HCT116 (cell line): ENCODE results near the gene ITPR2. TPM values are rescaled to one million over a fixed set of nuclear protein-coding genes. Genes with fewer than 3 reads are reported as not detected.
A peak's percentile ranks its signal among the peaks of the same experiment; 100 is the strongest.

ENCODE experiments used
- ATAC-seq: fragments of 200-7000 bp; cut with Tn5 transposase; 2 replicates; pipeline ENCODE4 v1.9.1; 2020; ENCODE audit warnings: mild to moderate bottlenecking, moderate library complexity
- BruUV-seq: library from RNA; stranded (reverse); fragments of 400-500 nt; replicated peaks from 2 replicates; lab custom pipeline; 2021; lab: Mats Ljungman, UMichigan
- CTCF ChIA-PET: fragments of 300-600 bp; sonication (Branson Sonifier 250); formaldehyde crosslinking; loops from one replicate; lab custom pipeline; 2021; ENCODE audit warnings: antibody characterized with exemption; lab: Charles Lee
- POLR2A ChIA-PET: fragments of 300-600, 350-600 bp; sonication (Branson Sonifier 250); formaldehyde crosslinking; loops from one replicate; lab custom pipeline; 2021; ENCODE audit warnings: antibody characterized with exemption; lab: Charles Lee
- RAD21 ChIA-PET, 2 experiments: fragments of 300-600 bp; sonication (Branson Sonifier 250); formaldehyde crosslinking; loops; one replicate each; lab custom pipeline; 2023; ENCODE audit warnings: low total read pairs in 2 of 2; ENCODE audit not compliant: uncharacterized antibody in 2 of 2, unreplicated experiment in 2 of 2, low non-redundant PET in 1 of 2; lab: Charles Lee
- DNase-seq: peaks from one replicate; pipeline ENCODE4 v3.0.0-alpha.2; 2010; ENCODE audit warnings: low read depth, low spot score
- H2AFZ ChIP-seq: fragments of 200-600 bp; shearing (Covaris generic), sonication (generic); 2 replicates; pipeline ENCODE4 v1.6.1; 2017; ENCODE audit warnings: low read depth, mixed run types, mixed read lengths, antibody characterized with exemption, low read length; ENCODE audit not compliant: poor library complexity, severe bottlenecking
- H3K27ac ChIP-seq: 2 replicates; pipeline ENCODE4 v1.5.1; 2012; ENCODE audit warnings: low read depth, low read length
- H3K27me3 ChIP-seq: fragments of 200-600 bp; sonication (generic); 2 replicates; pipeline ENCODE4 v1.6.1; 2016; ENCODE audit warnings: mixed run types, low read length, mixed read lengths; ENCODE audit not compliant: insufficient read depth
- H3K36me3 ChIP-seq, 2 experiments: fragments of 200-500 bp in 1 of 2; fragments of 200-600 bp in 1 of 2; sonication (Bioruptor generic) in 1 of 2; sonication (generic) in 1 of 2; 2 replicates each; pipeline versions ENCODE4 v1.5.1 to v1.6.1; 2014 to 2016; ENCODE audit warnings: low read length in 2 of 2, inconsistent platforms in 1 of 2, mixed read lengths in 1 of 2, mixed run types in 1 of 2; ENCODE audit not compliant: insufficient read depth in 2 of 2, control insufficient read depth in 1 of 2
- H3K4me1 ChIP-seq, 2 experiments: fragments of 200-600 bp in 1 of 2; sonication (generic) in 1 of 2; 2 replicates each; pipeline versions ENCODE4 v1.5.1 to v1.6.1; 2012 to 2017; ENCODE audit warnings: low read length in 2 of 2, inconsistent platforms in 1 of 2, mild to moderate bottlenecking in 1 of 2, mixed read lengths in 1 of 2, mixed run types in 1 of 2, moderate library complexity in 1 of 2; ENCODE audit not compliant: insufficient read depth in 2 of 2, control insufficient read depth in 1 of 2
- H3K4me2 ChIP-seq: fragments of 200-600 bp; sonication (generic); 2 replicates; pipeline ENCODE4 v1.6.1; 2017; ENCODE audit warnings: mixed run types, low read length, mixed read lengths
- H3K4me3 ChIP-seq, 2 experiments: fragments of 200-600 bp in 1 of 2; sonication (generic) in 1 of 2; replicated peaks in 1 of 2; 2 replicates each; pipeline ENCODE4 v1.5.1; 2011 to 2016; ENCODE audit warnings: low read length in 2 of 2, control low read depth in 1 of 2, low read depth in 1 of 2, mild to moderate bottlenecking in 1 of 2, mixed read lengths in 1 of 2, mixed run types in 1 of 2
- H3K79me2 ChIP-seq: fragments of 200-600 bp; sonication (generic); 2 replicates; pipeline ENCODE4 v1.6.1; 2017; ENCODE audit warnings: mild to moderate bottlenecking, mixed run types, low read length, moderate library complexity, mixed read lengths; ENCODE audit not compliant: insufficient read depth
- H3K9ac ChIP-seq: fragments of 200-600 bp; sonication (generic); 2 replicates; pipeline ENCODE4 v1.6.1; 2016; ENCODE audit warnings: low read length, mixed read lengths
- H3K9me2 ChIP-seq: fragments of 200-600 bp; sonication (generic), shearing (Covaris generic); 2 replicates; pipeline ENCODE4 v1.6.1; 2017; ENCODE audit warnings: mixed run types, mild to moderate bottlenecking, moderate library complexity; ENCODE audit not compliant: insufficient read depth
- H3K9me3 ChIP-seq, 2 experiments: fragments of 200-500 bp in 1 of 2; fragments of 200-600 bp in 1 of 2; sonication (Bioruptor generic) in 1 of 2; sonication (generic) in 1 of 2; 2 replicates each; pipeline ENCODE4 v1.6.1; 2014 to 2017; ENCODE audit warnings: low read length in 2 of 2, mixed read lengths in 2 of 2, inconsistent platforms in 1 of 2, low read depth in 1 of 2, mild to moderate bottlenecking in 1 of 2, mixed run types in 1 of 2, moderate library complexity in 1 of 2; ENCODE audit not compliant: control insufficient read depth in 1 of 2, insufficient read depth in 1 of 2
- H4K20me1 ChIP-seq: fragments of 200-600 bp; sonication (generic), shearing (Covaris generic); 2 replicates; pipeline ENCODE4 v1.6.1; 2017; ENCODE audit warnings: mixed run types, mild to moderate bottlenecking, moderate library complexity; ENCODE audit not compliant: insufficient read depth
- CTCF ChIP-seq, 3 experiments: fragments of 200-600 bp in 1 of 3; sonication (generic) in 1 of 3; IDR thresholded peaks in 2 of 3; conservative IDR thresholded peaks in 1 of 3; 2 replicates each; pipeline ENCODE4 v1.5.1; 2012 to 2017; ENCODE audit warnings: low read depth in 2 of 3, low read length in 2 of 3, antibody characterized with exemption in 1 of 3, borderline replicate concordance in 1 of 3, control low read depth in 1 of 3, mild to moderate bottlenecking in 1 of 3, mixed read lengths in 1 of 3, mixed run types in 1 of 3, moderate library complexity in 1 of 3; ENCODE audit not compliant: insufficient read depth in 1 of 3
- EGR1 ChIP-seq: IDR thresholded peaks from 2 replicates; pipeline ENCODE4 v1.6.1; 2012; ENCODE audit warnings: low read depth
- EZH2phosphoT487 ChIP-seq: fragments of 200-600 bp; IDR thresholded peaks from 2 replicates; pipeline ENCODE4 v1.6.1; 2018; ENCODE audit warnings: antibody characterized with exemption, borderline replicate concordance
- FOSL1 ChIP-seq: IDR thresholded peaks from 2 replicates; pipeline ENCODE4 v1.6.1; 2012; ENCODE audit warnings: low read depth
- JUND ChIP-seq: IDR thresholded peaks from 2 replicates; pipeline ENCODE4 v1.6.1; 2012
- MAX ChIP-seq: IDR thresholded peaks from 2 replicates; pipeline ENCODE4 v1.6.1; 2012
- POLR2A ChIP-seq: IDR thresholded peaks from 2 replicates; pipeline ENCODE4 v1.7.0; 2011; ENCODE audit warnings: borderline replicate concordance; ENCODE audit not compliant: insufficient read depth, insufficient read length; ENCODE audit errors: extremely low read depth
- POLR2AphosphoS5 ChIP-seq: IDR thresholded peaks from 2 replicates; pipeline ENCODE4 v1.6.1; 2011; ENCODE audit warnings: mild to moderate bottlenecking, low read depth, low read length, moderate library complexity
- RAD21 ChIP-seq: IDR thresholded peaks from 2 replicates; pipeline ENCODE4 v1.6.1; 2012; ENCODE audit warnings: low read depth, mild to moderate bottlenecking
- SIN3A ChIP-seq: IDR thresholded peaks from 2 replicates; pipeline ENCODE4 v1.6.1; 2012; ENCODE audit warnings: low read depth
- SP1 ChIP-seq: IDR thresholded peaks from 2 replicates; pipeline ENCODE4 v1.6.1; 2012; ENCODE audit warnings: low read depth
- ZFX ChIP-seq: fragments of 450-650 bp; IDR thresholded peaks from 2 replicates; pipeline ENCODE4 v1.6.1; 2017
- ZNF274 ChIP-seq: fragments of 200-500 bp; sonication (Bioruptor generic); IDR thresholded peaks from 2 replicates; pipeline ENCODE4 v1.6.1; 2014; ENCODE audit warnings: mild to moderate bottlenecking, low read depth, low read length, inconsistent platforms
- intact Hi-C: fragments of 100-400 bp; cut with micrococcal nuclease; formaldehyde crosslinking; loops from 2 replicates; pipeline ENCODE4 v1.10.0; 2022
- total RNA-seq: library from RNA; stranded (reverse); gene quantifications from one replicate; pipeline ENCODE4 v1.2.1, GENCODE V29; 2021; ENCODE audit not compliant: unreplicated experiment

The ITPR2 gene
- total RNA-seq, 1 experiment from 2014 or later = 6.5 TPM

GRCh38 chr12:26298785-26299621, 534.0 kb downstream of the ITPR2 start (continued):
- TF ChIP-seq CTCF (IDR thresholded peaks at IDR 0.05 in 2 of 3, conservative IDR thresholded peaks at IDR 0.05 in 1 of 3; ENCODE audit: borderline replicate concordance in 1 of 3, insufficient read depth in 1 of 3, low read depth in 2 of 3, low read length in 2 of 3) (peak in 2 of 3 experiments; percentile 42 to 43; a peak in 3 of 6 replicates), MAX (no peak; the same call in 1 of the 2 replicates), EZH2phosphoT487 (no peak), POLR2AphosphoS5 (peak; percentile 29; the same call in 1 of the 2 replicates), SIN3A (no peak), RAD21 (0 out of 2 replicates have a peak, but pooled peaks have one; percentile 6), SP1 (no peak), FOSL1 (peak; percentile 64), EGR1 (no peak), JUND (peak; percentile 76), ZFX (no peak)

- Histone ChIP-seq H3K4me1 (peaks cover 6 to 20% of the 10 kb centered on the region in 2 experiments; a peak in 3 of 4 replicates), H3K36me3 (no peaks in the 10 kb centered on the region), H3K27me3 (no peaks in the 10 kb centered on the region), H3K9ac (no peak overlapping the region), H3K79me2 (no peaks in the 10 kb centered on the region), H3K9me3 (no peaks in the 10 kb centered on the region), H3K9me2 (no peaks in the 10 kb centered on the region; the same call in 1 of the 2 replicates), H3K4me3 (no peak overlapping the region), H3K27ac (no peak overlapping the region), H4K20me1 (no peaks in the 10 kb centered on the region), H2AFZ (no peak overlapping the region), H3K4me2 (no peak overlapping the region)
- no peak for ATAC-seq
- intact Hi-C loops = no loop called here
- ChIA-PET CTCF (interaction anchor here (1.5 kb wide), 1 partner anchor 404 kb away, joined by 4 read pairs; no protein-coding TSS in a partner anchor), RAD21 (no interaction called here), POLR2A (no interaction called here)
- no TSS peak for BruUV-seq
- no peak for TF ChIP-seq EGR1
- no peak for TF ChIP-seq ZNF274
- no peak for TF ChIP-seq POLR2A
- TF ChIP-seq ZFX = no peak
- DNase-seq = no peak
Observed at GRCh38 chr12:26297396-26298070, 535.5 kb downstream of the ITPR2 start.
